ENCODE measurements around the gene KMT2C. TPM values are rescaled to one million over a fixed set of nuclear protein-coding genes. Genes with fewer than 3 reads are reported as not detected.

The KMT2C gene
- total RNA-seq, 1 donor from 2014 or later = 42.8 TPM

DNA sequence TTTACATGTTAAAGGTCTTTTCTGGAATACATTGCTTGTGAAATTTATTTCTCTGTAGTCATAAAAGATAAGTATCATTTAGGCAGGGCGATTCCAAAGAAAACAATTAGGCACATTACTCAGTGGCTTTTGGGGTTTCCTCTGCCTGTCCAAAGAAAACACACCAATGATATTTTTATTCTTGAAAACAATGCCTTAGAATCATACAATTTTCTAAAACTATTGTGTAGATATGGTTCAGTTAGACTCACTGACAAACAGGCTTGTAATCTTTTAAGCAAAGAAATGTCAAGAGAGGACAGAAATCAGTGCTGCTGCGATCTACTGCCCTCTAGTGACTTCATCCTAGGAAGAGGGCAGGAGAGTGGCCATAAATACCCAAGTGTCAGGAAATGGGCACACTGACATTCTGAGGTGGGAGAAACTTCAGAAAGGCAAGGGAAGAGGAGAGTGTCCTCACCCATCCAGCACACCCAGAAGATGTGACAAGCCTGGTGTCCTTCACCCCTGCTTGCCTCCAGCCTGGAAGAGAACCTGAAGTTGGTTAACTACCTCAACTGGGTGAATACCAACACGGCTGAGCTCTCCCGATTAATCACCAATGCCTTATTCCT is 289.8 kb downstream of the KMT2C start:
- peak; percentile 67 for DNase-seq (ENCODE audit: low read depth)

DNA sequence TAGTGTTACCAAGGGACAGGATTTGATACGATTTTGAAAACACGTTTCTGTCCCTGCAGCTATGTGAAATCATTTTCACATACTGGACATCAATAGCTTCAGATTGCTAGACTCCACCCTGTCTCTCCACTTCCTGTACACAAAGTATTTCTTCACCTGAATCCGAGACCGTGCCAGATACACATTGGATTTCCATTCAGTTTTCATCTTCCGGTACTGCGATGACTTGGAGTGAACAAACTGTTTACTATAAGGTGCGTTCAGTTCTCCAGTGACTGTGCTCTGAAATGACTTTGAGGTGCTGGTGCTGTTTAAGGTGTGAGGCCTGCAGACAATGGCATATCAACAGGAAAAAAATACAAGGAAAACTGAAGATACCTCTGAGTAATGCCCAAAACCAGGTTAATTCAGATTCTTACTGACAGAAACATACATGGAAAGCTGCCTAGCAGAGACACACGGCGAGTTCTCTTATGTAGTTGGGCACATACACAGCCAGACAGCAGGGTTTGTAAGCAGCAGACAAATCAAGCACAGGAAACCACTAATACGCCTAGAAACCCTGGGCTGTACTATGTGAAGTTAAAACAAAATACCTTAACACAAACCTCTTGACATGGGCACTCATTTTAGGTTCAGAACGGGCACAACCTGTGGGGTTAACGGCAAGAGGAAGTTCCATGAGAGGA is 291.1 kb downstream of the KMT2C start:
- no peak for DNase-seq (ENCODE audit: low read depth)

DNA sequence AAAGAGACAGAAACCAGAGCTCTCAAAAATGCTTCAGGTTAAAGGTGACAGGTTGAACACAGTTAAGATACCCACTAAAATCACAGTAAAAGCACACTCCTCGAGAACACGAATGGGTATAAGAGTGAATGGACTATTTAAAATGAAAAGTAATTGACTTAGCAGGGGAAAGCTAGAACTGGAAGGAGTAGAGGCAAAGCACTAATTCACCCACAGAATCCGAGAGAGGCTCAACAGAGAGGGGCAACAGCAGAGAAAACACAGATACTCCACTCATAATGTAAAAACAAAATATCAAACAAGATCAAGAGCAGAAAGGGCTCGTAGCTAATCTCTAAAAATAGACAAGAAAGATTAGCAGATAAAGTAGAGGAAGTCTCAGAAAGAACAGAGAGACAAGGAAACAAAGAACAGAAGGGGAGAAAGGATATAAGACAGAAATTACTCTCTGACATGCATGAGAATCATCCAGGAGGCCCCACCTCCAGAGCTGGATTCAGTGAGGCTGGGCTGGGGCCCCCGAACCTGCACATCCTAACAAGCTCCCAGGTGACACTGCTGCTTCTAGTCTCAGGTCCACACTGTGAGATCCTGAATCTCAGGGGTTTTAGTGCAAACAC is 292.7 kb downstream of the KMT2C start:
- DNase-seq (ENCODE audit: low read depth) = no peak

DNA sequence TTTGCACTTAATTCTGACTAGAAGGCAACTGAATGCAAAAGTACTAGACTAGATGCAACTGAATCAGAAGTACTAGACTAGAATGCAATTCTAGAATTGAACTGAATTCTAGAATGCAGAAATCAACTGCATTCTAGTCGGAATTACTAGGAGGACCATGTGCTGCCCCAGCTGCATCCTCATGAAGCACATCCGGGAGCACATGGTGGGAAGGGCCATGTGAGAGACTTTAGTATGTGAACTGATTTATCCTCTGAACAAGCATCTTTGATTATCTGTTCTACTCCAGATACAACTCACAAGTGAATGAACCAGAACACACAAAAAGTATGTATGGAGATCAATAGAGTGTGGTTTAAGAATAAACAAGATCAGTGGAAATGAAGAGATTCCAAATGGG is 295.2 kb downstream of the KMT2C start:
- no peak for DNase-seq (ENCODE audit: low read depth)

DNA sequence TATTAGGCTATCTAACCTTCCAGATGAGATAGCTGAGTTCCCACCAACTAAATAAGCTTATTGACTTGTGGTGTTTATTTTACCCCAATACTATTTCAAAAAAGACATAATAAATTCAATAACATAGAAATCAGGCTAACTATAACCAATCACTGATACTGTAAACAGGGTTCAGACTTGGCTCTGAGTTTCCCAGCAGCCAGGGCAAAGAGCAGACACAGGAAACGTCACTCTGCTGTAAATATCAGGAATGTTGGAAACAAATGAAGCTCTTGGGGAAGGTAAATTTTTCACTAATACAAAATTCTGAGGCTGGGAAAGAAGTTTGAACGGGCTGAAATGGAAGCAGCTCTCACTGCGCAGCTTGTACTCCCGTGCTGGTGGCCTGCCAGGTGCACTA is 295.7 kb downstream of the KMT2C start:
- no peak for DNase-seq (ENCODE audit: low read depth)

DNA sequence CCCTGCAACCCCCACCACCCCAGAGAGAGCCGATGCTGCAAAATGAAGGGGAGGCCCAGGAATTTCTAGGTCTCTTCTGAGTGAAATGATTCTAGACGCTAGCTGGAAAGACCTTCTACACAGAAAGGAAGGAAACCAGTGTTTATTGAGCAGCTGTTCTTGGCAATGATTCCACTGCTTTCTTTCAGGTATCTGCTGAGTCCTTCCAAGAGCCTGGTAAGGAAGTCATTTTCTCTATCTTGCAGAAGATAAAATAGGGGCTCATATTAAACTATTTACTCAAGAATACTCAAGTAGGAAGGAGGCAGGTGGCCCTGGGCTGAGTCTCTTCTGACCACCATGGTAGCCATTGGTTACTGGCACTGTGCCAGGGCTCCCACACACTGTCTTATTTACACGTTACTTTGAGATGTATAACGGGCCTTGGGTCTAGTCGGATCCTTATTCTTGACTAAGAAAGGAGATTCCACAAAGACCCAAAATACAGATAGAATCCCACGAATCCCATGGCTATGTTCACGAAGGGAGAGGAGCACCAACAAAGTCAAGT is 298.3 kb downstream of the KMT2C start:
- DNase-seq (ENCODE audit: low read depth) = no peak

DNA sequence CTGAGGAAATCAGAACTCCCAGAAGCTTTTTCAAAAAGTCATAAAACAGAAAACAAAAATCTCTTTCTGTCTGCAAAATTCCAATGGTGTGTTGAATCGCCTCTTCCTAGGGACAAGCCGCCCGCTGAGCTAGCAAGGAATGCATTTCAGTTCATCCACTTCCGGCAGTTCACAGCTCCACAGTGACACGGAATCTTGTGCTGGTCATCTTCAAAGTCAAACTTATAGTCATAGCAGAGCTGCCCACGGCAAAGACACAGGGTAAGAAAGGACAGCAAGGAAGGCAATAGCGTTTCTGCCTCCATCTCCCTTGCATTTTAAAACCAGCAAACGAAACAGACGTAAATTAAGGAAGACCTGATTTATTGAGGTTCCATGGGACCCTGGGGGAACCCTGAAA is 299.1 kb downstream of the KMT2C start:
- no peak for DNase-seq (ENCODE audit: low read depth)

DNA sequence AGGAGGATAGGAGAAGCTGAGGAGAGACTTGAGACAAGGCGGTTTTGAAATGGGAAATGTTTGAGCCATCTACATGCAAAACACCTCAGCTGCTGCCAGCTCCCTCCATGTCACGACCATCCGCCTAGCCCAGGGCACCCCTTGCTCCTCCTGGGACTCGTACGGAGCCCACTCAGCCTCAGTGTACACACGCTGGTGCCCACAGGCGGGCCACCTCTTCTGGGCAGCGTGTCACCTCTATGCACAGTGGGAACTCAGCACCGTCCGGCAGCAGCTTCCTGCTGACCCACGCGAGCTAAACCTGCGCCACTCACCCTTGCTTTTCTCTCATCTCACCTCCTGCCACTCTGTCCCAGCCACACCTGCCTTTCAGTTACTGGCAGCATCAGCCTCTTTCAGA is 302.0 kb downstream of the KMT2C start:
- DNase-seq (ENCODE audit: low read depth) = no peak

DNA sequence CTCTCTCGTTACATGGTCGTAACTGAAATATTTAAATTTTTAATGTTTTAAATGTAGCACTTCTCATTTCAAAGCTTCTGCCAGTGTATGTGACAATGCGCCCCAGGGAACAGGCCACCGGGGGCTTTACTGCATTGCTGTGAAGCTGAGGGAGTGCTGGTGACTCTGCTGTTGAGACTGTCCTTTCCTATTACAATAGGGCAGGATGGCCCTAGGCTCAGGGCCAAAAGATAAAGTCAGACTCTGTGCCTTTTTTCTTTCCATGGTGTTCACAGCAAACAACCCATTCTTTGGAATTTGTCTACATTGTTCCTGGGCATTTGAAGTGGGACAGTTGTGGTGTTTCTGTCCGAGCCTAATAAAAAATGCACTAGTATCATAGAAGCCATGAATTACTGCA is 303.0 kb downstream of the KMT2C start:
- no peak for DNase-seq (ENCODE audit: low read depth)

DNA sequence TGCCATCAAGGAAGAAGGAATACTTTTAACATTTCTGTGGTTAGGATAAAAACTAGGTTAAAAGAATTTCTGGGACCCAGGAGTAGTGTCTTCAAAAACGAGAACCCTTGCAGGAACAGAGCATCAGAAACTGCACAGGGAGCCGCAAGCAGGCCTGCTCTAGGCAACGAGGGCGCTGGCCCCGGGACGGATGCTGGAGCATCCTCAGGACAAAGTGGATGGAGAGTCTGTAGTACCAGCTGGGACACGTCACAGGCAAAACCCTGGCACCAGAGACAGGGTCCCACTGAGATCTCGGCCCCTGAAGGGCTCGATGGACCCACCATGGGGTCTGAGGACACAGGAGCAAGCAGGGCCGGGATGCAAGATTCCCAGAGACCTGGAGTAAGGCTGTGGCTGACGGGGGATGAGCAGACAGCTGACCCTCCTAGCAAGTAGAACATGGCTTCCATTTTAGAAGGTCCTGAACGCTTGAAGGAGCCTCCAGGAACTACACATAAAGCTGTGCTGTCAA is 303.8 kb downstream of the KMT2C start:
- no peak for DNase-seq (ENCODE audit: low read depth)

DNA sequence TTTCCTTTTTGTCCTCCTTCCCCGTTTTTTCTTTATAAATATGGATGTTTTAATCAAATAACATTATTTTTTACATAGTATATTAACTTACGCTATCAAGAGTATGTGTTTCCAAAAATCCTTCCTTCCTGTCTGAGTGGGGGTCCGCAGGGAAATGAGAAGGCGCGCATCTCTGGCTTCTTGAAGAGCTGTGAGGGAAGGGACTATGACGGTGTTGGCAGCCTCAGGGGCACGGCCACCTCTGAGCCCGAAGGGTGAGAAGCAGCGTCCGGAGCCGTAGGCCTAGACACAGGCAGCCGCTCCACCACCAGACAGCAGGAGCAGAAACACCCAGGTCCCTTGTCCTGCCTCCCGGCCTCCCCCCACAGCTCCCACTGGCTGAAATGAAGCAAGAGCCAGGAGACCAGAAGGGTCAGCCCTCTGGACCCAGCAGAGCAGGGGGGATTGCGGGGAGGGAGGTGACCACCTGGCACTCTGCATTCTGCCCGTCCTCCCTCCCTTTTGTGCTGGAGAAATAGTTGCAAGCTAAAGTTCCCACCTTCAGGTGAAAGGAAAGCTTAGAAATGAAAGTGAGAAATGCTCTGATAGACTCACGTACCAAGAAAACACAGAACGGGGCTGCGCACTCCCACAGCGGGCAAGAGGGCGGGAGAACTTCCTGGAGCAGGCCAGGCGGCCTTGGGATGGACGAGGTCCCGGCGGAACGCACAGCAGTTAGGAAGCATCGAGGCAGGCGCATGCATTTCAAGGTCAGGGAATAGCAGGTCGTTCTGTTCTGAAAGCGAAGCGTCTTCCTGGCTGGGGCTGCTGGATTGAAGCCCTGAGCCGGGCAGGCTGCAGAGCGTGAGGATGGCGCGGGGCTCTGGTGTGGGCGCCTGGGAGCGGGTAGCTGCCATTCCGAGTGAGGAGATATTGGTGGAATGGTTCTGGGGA is 304.9 kb downstream of the KMT2C start:
- no peak for DNase-seq (ENCODE audit: low read depth)

DNA sequence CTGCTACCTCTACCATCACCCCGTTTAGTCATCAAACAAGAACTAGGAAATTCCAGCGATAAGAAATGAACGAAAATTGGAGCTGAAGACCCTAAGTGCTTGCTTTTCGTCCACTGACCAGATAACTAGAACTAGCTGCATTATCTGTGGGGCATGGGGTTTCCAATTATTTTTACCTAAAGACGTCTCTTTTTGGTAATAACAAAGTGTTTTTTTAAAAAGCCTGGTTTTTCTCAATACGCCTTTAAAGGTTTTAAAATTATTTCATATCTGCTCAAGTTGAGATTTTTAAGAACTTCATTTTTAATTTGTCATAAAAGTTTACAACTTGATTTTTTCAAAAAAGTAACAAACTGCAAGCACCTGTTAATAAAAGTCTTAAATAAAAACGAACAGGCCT is 306.1 kb downstream of the KMT2C start:
- no peak for DNase-seq (ENCODE audit: low read depth)

DNA sequence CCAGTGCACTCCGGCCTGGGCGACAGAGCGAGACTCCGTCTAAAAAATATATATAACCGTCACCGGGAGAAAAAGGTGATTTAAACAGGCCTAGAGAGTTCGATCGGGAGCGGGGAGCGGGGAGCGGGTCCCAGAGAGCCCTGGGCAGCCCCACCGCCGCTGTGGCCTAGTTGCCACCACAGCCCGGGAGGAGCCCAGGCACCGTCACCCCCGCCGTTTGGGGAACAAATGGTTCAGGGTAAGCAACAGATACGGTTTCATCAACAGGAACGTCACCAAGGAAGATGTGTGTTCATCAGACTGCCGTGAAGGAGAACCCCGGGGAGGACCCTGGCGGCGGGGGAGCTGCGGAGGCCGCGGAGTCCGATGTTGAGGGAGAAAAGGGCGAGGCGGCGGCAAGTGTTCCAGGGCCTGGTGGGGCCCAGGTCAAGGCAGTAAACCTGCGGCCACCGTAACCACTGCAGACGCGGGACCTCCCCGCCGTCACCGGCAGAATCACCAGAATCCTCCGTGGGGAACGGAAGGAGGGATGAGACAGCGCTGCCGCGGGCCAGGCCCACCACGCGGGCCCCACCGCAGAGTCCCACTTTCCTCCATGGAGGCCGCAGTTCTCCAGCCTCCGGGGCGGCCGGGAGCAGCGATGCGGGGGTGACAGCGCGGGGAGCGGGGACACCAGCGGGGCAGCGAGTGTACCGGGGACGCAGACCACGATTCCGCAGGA is 306.9 kb downstream of the KMT2C start:
- DNase-seq (ENCODE audit: low read depth) = no peak

DNA sequence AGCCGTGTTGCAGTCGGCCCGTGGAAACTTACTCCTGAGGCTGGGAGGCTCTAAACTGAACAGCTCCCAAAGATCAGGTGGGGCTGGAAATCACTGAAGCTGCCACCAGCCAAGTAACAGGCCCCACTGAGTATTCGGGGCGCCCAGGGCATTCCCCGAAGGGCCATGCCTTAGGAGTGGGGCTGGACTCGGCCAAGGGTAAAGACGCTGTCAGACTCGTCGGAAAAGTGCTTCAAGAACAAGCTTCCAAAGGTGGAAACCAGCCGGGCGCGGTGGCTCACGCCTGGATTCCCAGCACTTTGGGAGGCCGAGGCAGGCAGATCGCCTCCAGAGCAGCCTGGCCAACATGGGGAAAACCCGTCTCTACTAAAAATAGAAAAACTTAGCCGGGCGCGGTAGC is 307.6 kb downstream of the KMT2C start:
- DNase-seq (ENCODE audit: low read depth) = no peak

DNA sequence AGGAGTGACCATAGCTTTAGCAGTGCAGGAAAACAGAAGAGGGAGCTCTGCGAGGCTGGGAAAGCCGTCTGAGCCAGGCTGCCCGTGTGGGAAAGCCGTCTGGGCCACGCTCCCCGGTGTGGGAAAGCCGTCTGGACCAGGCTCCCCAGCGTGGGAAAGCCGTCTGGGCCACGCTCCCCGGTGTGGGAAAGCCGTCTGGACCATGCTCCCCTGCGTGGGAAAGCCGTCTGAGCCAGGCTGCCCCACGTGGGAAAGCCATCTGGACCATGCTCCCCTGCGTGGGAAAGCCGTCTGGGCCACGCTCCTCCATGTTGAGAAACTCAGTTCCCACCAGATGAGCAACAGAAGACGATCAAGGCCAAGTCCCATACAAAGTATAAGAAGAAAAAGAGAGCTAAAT is 308.6 kb downstream of the KMT2C start:
- no peak for DNase-seq (ENCODE audit: low read depth)

DNA sequence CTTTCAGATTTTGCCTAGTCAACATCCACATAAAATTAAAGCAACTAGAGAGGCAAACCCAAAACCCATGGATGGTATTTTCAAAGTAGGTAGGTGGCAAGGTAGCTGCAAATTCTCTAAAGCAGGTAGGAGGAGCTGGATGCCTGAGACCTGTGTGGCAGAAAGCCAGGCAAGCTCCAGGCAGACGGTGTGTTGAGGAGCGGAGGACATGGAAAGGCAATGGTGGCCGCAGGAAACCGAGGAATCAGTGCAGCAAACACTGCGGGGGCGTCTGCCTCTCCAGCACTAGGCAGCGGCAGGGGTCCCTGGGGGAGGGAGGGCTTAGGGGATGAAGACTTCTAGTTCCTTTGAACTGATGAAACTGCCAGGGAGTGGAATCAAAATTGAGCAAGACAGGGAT is 309.1 kb downstream of the KMT2C start:
- DNase-seq (ENCODE audit: low read depth) = no peak

DNA sequence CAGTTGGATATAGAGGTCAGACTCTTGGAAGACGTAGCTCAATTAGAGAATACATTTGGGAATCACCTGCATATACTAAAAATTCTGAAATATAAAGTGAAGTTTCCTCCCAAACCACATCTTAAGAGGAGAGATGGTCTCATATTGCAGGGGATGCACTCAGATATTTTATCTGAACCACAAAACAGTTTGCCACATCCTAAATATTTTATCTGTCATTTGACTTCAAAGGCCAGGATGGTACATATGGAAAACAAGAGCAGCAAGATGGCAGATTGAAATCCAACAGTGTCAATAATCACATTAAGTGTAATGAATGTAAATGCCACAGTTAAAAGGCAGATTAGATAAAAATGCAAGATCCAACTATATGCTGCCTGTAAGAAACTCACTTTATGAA is 313.3 kb downstream of the KMT2C start:
- no peak for DNase-seq (ENCODE audit: low read depth)

DNA sequence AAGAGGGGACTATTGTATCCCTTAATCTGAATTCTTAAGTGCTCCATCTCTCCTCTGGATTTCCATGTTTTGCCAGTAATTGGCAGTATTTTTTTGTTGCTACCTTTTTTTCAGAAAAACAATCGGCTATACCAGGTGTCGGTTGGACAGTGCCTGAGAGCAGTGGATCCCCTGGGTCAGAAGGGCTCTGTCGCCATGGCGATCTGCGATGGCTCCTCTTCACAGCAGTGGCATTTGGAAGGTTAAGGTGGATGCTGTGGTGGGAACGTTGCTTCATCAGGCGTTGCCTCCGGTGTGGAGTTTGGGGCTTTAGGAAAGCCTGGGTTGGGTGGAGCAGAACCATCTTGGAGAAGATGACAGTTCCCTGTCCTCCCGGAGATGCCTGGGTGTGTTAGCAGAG is 314.4 kb downstream of the KMT2C start:
- DNase-seq (ENCODE audit: low read depth) = no peak

DNA sequence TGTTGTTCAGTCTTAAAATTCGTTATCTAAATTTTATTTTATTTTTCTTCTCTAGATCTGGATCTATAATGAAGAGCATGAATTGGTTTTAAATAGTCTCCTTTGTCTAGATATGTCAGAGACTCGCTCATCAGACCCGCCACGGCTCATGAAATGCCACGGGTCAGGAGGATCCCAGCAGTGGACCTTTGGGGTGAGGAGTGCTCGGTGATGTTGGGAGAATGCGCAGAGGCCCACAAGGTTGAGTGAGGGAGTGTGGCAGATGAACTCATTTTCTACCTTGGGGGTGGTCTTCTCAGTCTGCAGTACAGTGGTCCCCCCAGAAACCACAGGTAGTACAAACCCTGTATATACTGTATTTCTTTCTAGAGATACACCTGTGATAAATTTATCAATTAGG is 315.0 kb downstream of the KMT2C start:
- DNase-seq (ENCODE audit: low read depth) = no peak

DNA sequence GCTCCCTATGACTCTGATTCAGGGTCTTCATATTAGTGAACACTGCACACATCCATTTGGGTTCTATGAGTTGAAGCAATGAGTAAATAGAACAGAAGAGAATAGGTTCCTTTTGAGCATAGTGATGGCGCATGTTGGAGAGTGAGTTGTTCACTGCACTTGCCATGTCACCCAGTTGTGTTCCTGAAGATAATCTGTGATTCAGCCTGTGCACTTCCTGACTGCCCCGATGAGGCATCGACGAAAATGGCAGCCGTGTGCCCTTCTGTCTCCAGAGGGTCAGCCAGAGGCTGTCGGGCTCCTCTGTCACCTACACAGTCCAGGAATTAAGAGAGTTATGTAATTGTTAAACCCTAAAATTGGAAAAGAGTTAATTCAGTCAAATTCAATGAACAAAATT is 315.6 kb downstream of the KMT2C start:
- DNase-seq (ENCODE audit: low read depth) = no peak

DNA sequence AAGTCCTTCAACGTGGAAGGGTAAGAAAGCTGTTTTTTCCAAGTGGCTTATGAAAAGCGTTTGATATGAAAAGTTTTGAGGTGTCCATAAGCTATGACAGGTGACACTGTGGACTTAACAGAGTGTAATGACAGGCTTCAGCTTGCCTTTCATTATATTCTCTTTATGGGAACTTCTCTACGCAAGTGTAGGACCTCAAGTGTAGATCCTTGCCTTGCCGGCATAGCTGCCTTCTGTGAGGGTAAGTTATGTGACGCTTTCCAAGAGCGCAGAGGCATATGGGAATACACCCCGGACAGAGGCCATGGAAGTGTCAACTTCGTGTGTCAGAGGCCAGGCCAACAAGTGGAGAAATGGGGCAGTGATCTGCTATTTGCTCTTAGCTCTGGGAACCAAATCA is 318.4 kb downstream of the KMT2C start:
- DNase-seq (ENCODE audit: low read depth) = no peak

All from myocyte (in vitro differentiated cells).